K562 (cell line): ENCODE measurements around the gene RORB. TPM values are rescaled to one million over a fixed set of nuclear protein-coding genes. Genes with fewer than 3 reads are reported as not detected.

Experiments used
- ATAC-seq: fragments of 200-7000 bp; cut with Tn5 transposase; 3 replicates; pipeline ENCODE4 v1.9.1; 2020; ENCODE audit warnings: moderate library complexity
- BruUV-seq: library from RNA; stranded (reverse); fragments of 400-500 nt; replicated peaks from 2 replicates; lab custom pipeline; 2021; lab: Mats Ljungman, UMichigan
- CTCF ChIA-PET: fragments of 300-600 bp; formaldehyde crosslinking; extraction: SDS; loops from one replicate; lab custom pipeline; 2021; ENCODE audit warnings: low intra/inter-chr PET ratio; lab: Yijun Ruan, JAX
- POLR2A ChIA-PET: fragments of 300-600, 350-650 bp; sonication (Branson Sonifier 250); formaldehyde crosslinking; extraction: SDS; loops from one replicate; lab custom pipeline; 2021; ENCODE audit warnings: antibody characterized with exemption, inconsistent platforms; lab: Yijun Ruan, JAX
- DNase-seq, 4 experiments: peaks; one replicate each; pipeline versions ENCODE4 v3.0.0 to v3.0.0-alpha.2; 2011 to 2018; ENCODE audit warnings: low spot score in 3 of 4, mixed read lengths in 3 of 4; ENCODE audit errors: extremely low read depth in 1 of 4
- FAIRE-seq: peaks from 2 replicates; lab custom pipeline; 2011; peaks lifted over from hg19 to GRCh38; lab: Jason Lieb, UNC
- H2AFZ ChIP-seq: 2 replicates; pipeline ENCODE4 v1.6.0; 2011; ENCODE audit warnings: low read depth, low read length, control low read depth, inconsistent platforms
- H3K27ac ChIP-seq: fragments of 200-600 bp; 3 replicates; pipeline ENCODE4 v1.8.0; 2011; ENCODE audit warnings: low read depth, mild to moderate bottlenecking, control low read depth, inconsistent platforms, low read length, moderate library complexity, mixed read lengths; ENCODE audit errors: extremely low read depth
- H3K27me3 ChIP-seq, 2 experiments: fragments of 300-600 bp in 1 of 2; 2 replicates in 1 of 2; 3 replicates in 1 of 2; pipeline versions ENCODE4 v1.6.0 to v1.8.0; 2011; ENCODE audit warnings: inconsistent platforms in 2 of 2, low read length in 2 of 2, mild to moderate bottlenecking in 1 of 2, mixed read lengths in 1 of 2, moderate library complexity in 1 of 2; ENCODE audit not compliant: control insufficient read depth in 2 of 2, insufficient read depth in 2 of 2
- H3K36me3 ChIP-seq: fragments of 300-600 bp; 3 replicates; pipeline ENCODE4 v1.8.0; 2011; ENCODE audit warnings: mild to moderate bottlenecking, low read length, inconsistent platforms; ENCODE audit not compliant: control insufficient read depth, insufficient read depth
- H3K4me1 ChIP-seq, 2 experiments: fragments of 200-600 bp in 1 of 2; replicated peaks in 1 of 2; 2 replicates in 1 of 2; 3 replicates in 1 of 2; pipeline versions ENCODE4 v1.5.1 to v1.8.0; 2011; ENCODE audit warnings: inconsistent platforms in 2 of 2, low read length in 2 of 2, mild to moderate bottlenecking in 1 of 2, mixed read lengths in 1 of 2, moderate library complexity in 1 of 2; ENCODE audit not compliant: control insufficient read depth in 2 of 2, insufficient read depth in 2 of 2
- H3K4me2 ChIP-seq: 2 replicates; pipeline ENCODE4 v1.6.1; 2011; ENCODE audit warnings: low read length, control low read depth, inconsistent platforms, mixed read lengths; ENCODE audit not compliant: insufficient read depth
- H3K4me3 ChIP-seq: fragments of 200-600 bp; sonication (generic), shearing (Covaris generic); 2 replicates; pipeline ENCODE4 v1.5.1; 2016; ENCODE audit warnings: control low read depth, inconsistent platforms
- H3K79me2 ChIP-seq: fragments of 200-600 bp; 3 replicates; pipeline ENCODE4 v1.8.0; 2011; ENCODE audit warnings: low read length, inconsistent platforms; ENCODE audit not compliant: control insufficient read depth, insufficient read depth
- H3K9ac ChIP-seq, 2 experiments: 2 replicates each; pipeline versions ENCODE4 v1.6.0 to v1.6.1; 2011; ENCODE audit warnings: low read depth in 2 of 2, low read length in 2 of 2, control low read depth in 1 of 2, inconsistent platforms in 1 of 2, mild to moderate bottlenecking in 1 of 2, mixed read lengths in 1 of 2; ENCODE audit not compliant: insufficient read depth in 1 of 2
- H3K9me1 ChIP-seq: one replicate; pipeline ENCODE4 v1.6.0; 2011; ENCODE audit warnings: inconsistent platforms, mild to moderate bottlenecking, low read length, moderate library complexity; ENCODE audit not compliant: control insufficient read depth, insufficient read depth
- H3K9me3 ChIP-seq: replicated peaks from 2 replicates; pipeline ENCODE4 v1.5.1; 2011; ENCODE audit warnings: low read depth, low read length, inconsistent platforms; ENCODE audit not compliant: control insufficient read depth, insufficient read depth
- H4K20me1 ChIP-seq: replicated peaks from 2 replicates; pipeline ENCODE4 v1.6.1; 2011; ENCODE audit warnings: low read length, inconsistent platforms, mixed read lengths; ENCODE audit not compliant: control insufficient read depth, insufficient read depth
- CUX1 ChIP-seq: fragments of 200-800 bp; sonication (Bioruptor generic); IDR thresholded peaks from 2 replicates; pipeline ENCODE4 v1.6.1; 2016; ENCODE audit warnings: missing genetic modification characterization, missing compliant biosample characterization
- LEF1 ChIP-seq: fragments of 450-650 bp; IDR thresholded peaks from 2 replicates; pipeline ENCODE4 v1.6.1; 2016; ENCODE audit warnings: mild to moderate bottlenecking
- MEF2D ChIP-seq: conservative IDR thresholded peaks from 2 replicates; pipeline ENCODE4 v1.6.1; 2016; ENCODE audit warnings: low read depth, missing genetic modification characterization, missing compliant biosample characterization
- PRDM10 ChIP-seq: fragments of 450-650 bp; IDR thresholded peaks from 2 replicates; pipeline ENCODE4 v1.6.1; 2018; ENCODE audit not compliant: partially characterized antibody
- TEAD2 ChIP-seq: fragments of 450-650 bp; IDR thresholded peaks from 2 replicates; pipeline ENCODE4 v1.6.1; 2016; ENCODE audit warnings: missing genetic modification characterization, control low read depth, missing compliant biosample characterization
- WGBS: fragments of 100-300 bp; shearing (Covaris generic); methylation state at CpG from one replicate; pipeline ENCODE4 v1.1.6; 2016; ENCODE audit warnings: low coverage, mixed read lengths; ENCODE audit not compliant: insufficient coverage; ENCODE audit errors: missing lambda C conversion rate; 5-methylcytosine and 5-hydroxymethylcytosine counted together
- in situ Hi-C: fragments of 300-500 bp; cut with MboI; formaldehyde crosslinking; loops from 4 replicates; pipeline ENCODE4 v1.15.0; 2018; ENCODE audit warnings: inconsistent platforms, mixed read lengths
- intact Hi-C: fragments of 100-400 bp; cut with micrococcal nuclease; formaldehyde crosslinking; loops from 2 replicates; pipeline ENCODE4 v1.14.2; 2022
- polyA plus RNA-seq, 8 experiments: library from polyadenylated mRNA; depleted of rRNA in 4 of 8; stranded (reverse) in 5 of 8; unstranded in 3 of 8; fragments of >200 nt; fragmentation: Nextera tagmentation in 2 of 8; fragmentation: Illumina TruSeq in 1 of 8; extraction: Ambion mirVana in 2 of 8; extraction: Trizol in 1 of 8; gene quantifications; 2 replicates each; pipeline versions ENCODE4 v1.2.1 to v1.2.3, GENCODE V29; 2011 to 2014; ENCODE audit warnings: inconsistent platforms in 1 of 8, missing spikeins in 1 of 8
- total RNA-seq, 7 experiments: library from RNA; depleted of rRNA in 6 of 7; stranded (reverse); fragments of >200 nt in 6 of 7; fragmentation: Illumina TruSeq in 2 of 7; extraction: Trizol in 2 of 7; gene quantifications; 2 replicates each; pipeline versions ENCODE4 v1.2.1 to v1.2.3, GENCODE V29; 2011 to 2021; ENCODE audit warnings: low replicate concordance in 1 of 7

Gene RORB
- total and polyA plus RNA-seq, 9 of the 15 experiments (the other 6 are each of a cell fraction or from before 2014, with no cell fraction given) = not detected

- CTCF ChIA-PET = no interaction called here
- no peaks in the 10 kb centered on the region for H4K20me1 ChIP-seq
- in situ Hi-C loops = no loop called here
These were observed 33.3 kb upstream of the RORB start for GRCh38 chr9:74463825-74464224.

More at GRCh38 chr9:74463825-74464224, 33.3 kb upstream of the RORB start:
- Histone ChIP-seq H3K4me1 (no peaks in the 10 kb centered on the region), H3K4me2 (no peak overlapping the region), H3K9me1 (no peaks in the 10 kb centered on the region), H3K27me3 (no peaks in the 10 kb centered on the region), H3K79me2 (no peaks in the 10 kb centered on the region), H3K9me3 (no peaks in the 10 kb centered on the region), H2AFZ (no peak overlapping the region), H3K4me3 (no peak overlapping the region), H3K36me3 (no peaks in the 10 kb centered on the region), H3K9ac (no peak overlapping the region), H3K27ac (no peak overlapping the region)
- intact Hi-C loops = no loop called here
- WGBS = 0% methylated on average over 1 of the region's 1 CpG
- TF ChIP-seq MEF2D (tag) (no peak), TEAD2 (tag) (no peak), PRDM10 (no peak), LEF1 (no peak), CUX1 (no peak)
- BruUV-seq = no TSS peak
- FAIRE-seq (no peak), ATAC-seq (no peak), DNase-seq (no peak)
- POLR2A ChIA-PET = no interaction called here
